Loucy (cell line): ENCODE data around the gene RAP1GDS1.
"Not testable (repeated sequence)": the region's sequence is repeated elsewhere in the genome, so short reads cannot be mapped to it uniquely, and the experiment has no call there.

ENCODE experiments used
- H2AFZ ChIP-seq: fragments of 200-600 bp; sonication (generic); 2 replicates; pipeline ENCODE4 v1.6.0; 2016; ENCODE audit warnings: antibody characterized with exemption, mild to moderate bottlenecking, low read length, moderate library complexity
- H3F3A ChIP-seq: fragments of 200-600 bp; 2 replicates; pipeline ENCODE4 v1.6.0; 2016; ENCODE audit warnings: antibody characterized with exemption, low read depth, mild to moderate bottlenecking
- H3K27me3 ChIP-seq: fragments of 200-600 bp; sonication (generic); 2 replicates; pipeline ENCODE4 v1.6.1; 2014; ENCODE audit warnings: low read length, mild to moderate bottlenecking; ENCODE audit not compliant: insufficient read depth, poor library complexity, severe bottlenecking
- H3K36me3 ChIP-seq: fragments of 200-600 bp; sonication (generic); 2 replicates; pipeline ENCODE4 v1.6.1; 2016; ENCODE audit warnings: low read length; ENCODE audit not compliant: insufficient read depth
- H3K4me1 ChIP-seq: fragments of 200-600 bp; sonication (generic); 2 replicates; pipeline ENCODE4 v1.5.1; 2014; ENCODE audit warnings: low read length, mild to moderate bottlenecking; ENCODE audit not compliant: insufficient read depth, poor library complexity, severe bottlenecking
- H3K4me2 ChIP-seq: fragments of 200-600 bp; sonication (generic); 2 replicates; pipeline ENCODE4 v1.6.0; 2014; ENCODE audit warnings: antibody characterized with exemption, low read length, low read depth, mild to moderate bottlenecking; ENCODE audit not compliant: poor library complexity, severe bottlenecking
- H3K4me3 ChIP-seq: fragments of 200-600 bp; sonication (generic); 2 replicates; pipeline ENCODE4 v1.5.1; 2014; ENCODE audit warnings: low read length, mild to moderate bottlenecking, mixed read lengths; ENCODE audit not compliant: poor library complexity, severe bottlenecking
- H3K79me2 ChIP-seq: fragments of 200-600 bp; sonication (generic); 2 replicates; pipeline ENCODE4 v1.6.1; 2014; ENCODE audit warnings: low read length; ENCODE audit not compliant: insufficient read depth
- H3K9ac ChIP-seq: fragments of 200-600 bp; sonication (generic); 2 replicates; pipeline ENCODE4 v1.6.0; 2014; ENCODE audit warnings: mild to moderate bottlenecking, low read depth, low read length, moderate library complexity; ENCODE audit not compliant: poor library complexity, severe bottlenecking
- H3K9me2 ChIP-seq: fragments of 200-600 bp; sonication (generic); replicated peaks from 2 replicates; pipeline ENCODE4 v1.6.1; 2016; ENCODE audit warnings: low read depth, low read length, mixed read lengths
- H3K9me3 ChIP-seq: fragments of 200-600 bp; sonication (generic); 2 replicates; pipeline ENCODE4 v1.6.1; 2014; ENCODE audit warnings: mild to moderate bottlenecking, antibody characterized with exemption, low read length, low read depth; ENCODE audit not compliant: insufficient read depth
- H4K20me1 ChIP-seq: fragments of 200-600 bp; sonication (generic); 2 replicates; pipeline ENCODE4 v1.6.0; 2014; ENCODE audit warnings: antibody characterized with exemption, low read length, mild to moderate bottlenecking; ENCODE audit not compliant: insufficient read depth, poor library complexity, severe bottlenecking
- CTCF ChIP-seq: fragments of 200-600 bp; sonication (generic); conservative IDR thresholded peaks from 2 replicates; pipeline ENCODE4 v1.5.1; 2014; ENCODE audit warnings: mild to moderate bottlenecking, antibody characterized with exemption, low read length
- EZH2phosphoT487 ChIP-seq: fragments of 200-600 bp; IDR thresholded peaks from 2 replicates; pipeline ENCODE4 v1.6.1; 2018; ENCODE audit warnings: antibody characterized with exemption, mild to moderate bottlenecking, moderate library complexity, borderline replicate concordance

Gene RAP1GDS1

GRCh38 chr4:98452091-98452490, 190.9 kb downstream of the RAP1GDS1 start:
- peaks cover 3% of the 10 kb centered on the region; the same call in 1 of the 2 replicates for H3F3A ChIP-seq
- no peak overlapping the region for H3K4me2 ChIP-seq
- no peak overlapping the region for H3K9ac ChIP-seq
- no peaks in the 10 kb centered on the region for H3K79me2 ChIP-seq
- no peaks in the 10 kb centered on the region for H3K9me2 ChIP-seq
- no peak overlapping the region for H3K4me3 ChIP-seq
- H3K27me3 ChIP-seq = no peaks in the 10 kb centered on the region
- H3K4me1 ChIP-seq = peaks cover 41% of the 10 kb centered on the region
- H3K36me3 ChIP-seq = no peaks in the 10 kb centered on the region
- no peaks in the 10 kb centered on the region for H4K20me1 ChIP-seq
- H2AFZ ChIP-seq = no peak overlapping the region
- TF ChIP-seq EZH2phosphoT487 (no peak), CTCF (no peak)
- peaks cover 6% of the 10 kb centered on the region; the same call in 1 of the 2 replicates for H3K9me3 ChIP-seq

DNA sequence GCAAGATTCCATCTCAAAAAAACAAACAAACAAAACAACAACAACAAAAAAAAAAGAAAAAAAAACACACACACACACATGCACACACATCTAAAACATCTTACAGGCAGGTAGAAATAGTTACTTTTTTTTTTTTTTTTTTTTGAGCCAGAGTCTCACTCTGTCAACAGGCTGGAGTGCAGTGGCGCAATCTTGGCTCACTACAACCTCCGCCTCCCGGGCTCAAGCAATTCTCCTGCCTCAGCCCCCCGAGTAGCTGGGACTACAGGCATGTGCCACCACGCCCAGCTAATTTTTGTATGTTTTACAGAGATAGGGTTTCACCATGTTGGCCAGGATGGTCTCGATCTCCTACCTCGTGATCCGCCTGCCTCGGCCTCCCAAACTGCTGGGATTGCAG, 196.2 kb downstream of the RAP1GDS1 start:
- H2AFZ ChIP-seq, H3K9ac ChIP-seq, H3K27me3 ChIP-seq, H3K4me3 ChIP-seq, H4K20me1 ChIP-seq, H3K36me3 ChIP-seq, H3K9me2 ChIP-seq, H3K4me2 ChIP-seq, H3K79me2 ChIP-seq, H3F3A ChIP-seq, H3K4me1 ChIP-seq: not testable (repeated sequence)
- peaks cover 16% of the 10 kb centered on the region; the same call in 1 of the 2 replicates for H3K9me3 ChIP-seq

- peaks cover 13% of the 10 kb centered on the region; the same call in 1 of the 2 replicates for H3K9me3 ChIP-seq
- H3K27me3 ChIP-seq, H3K79me2 ChIP-seq: not testable (repeated sequence)
Measured at GRCh38 chr4:98461121-98461865, 200.1 kb downstream of the RAP1GDS1 start.

DNA sequence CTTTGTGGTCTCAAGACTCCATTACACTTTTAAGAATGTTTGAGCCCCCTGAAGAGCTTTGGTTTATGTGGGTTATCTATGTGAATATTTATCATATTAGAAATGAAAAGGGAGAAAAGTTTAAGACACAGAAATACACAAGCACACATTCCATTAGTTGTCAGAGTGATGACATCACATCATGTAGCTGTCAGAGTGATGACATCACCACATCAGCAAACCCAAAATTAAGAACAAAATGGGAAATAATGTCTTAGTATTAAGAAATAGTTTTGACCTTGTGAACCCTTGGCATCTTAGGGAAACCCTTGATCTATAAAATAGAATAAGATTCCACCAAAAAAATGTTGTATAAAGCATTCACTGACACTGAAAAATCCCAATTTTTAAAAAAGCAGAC, 201.3 kb downstream of the RAP1GDS1 start:
- Histone ChIP-seq H3F3A (no peaks in the 10 kb centered on the region), H2AFZ (no peak overlapping the region), H3K4me1 (no peaks in the 10 kb centered on the region), H3K79me2 (no peaks in the 10 kb centered on the region), H3K4me2 (no peak overlapping the region), H3K9ac (no peak overlapping the region), H4K20me1 (no peaks in the 10 kb centered on the region), H3K27me3 (no peaks in the 10 kb centered on the region), H3K36me3 (no peaks in the 10 kb centered on the region), H3K4me3 (no peak overlapping the region), H3K9me2 (no peaks in the 10 kb centered on the region), H3K9me3 (peaks cover 13% of the 10 kb centered on the region; the same call in 1 of the 2 replicates)
- TF ChIP-seq CTCF = no peak
- TF ChIP-seq EZH2phosphoT487 = no peak

More at GRCh38 chr4:98461121-98461865, 200.1 kb downstream of the RAP1GDS1 start:
- not testable (repeated sequence) for H3K4me2 ChIP-seq, H3K4me1 ChIP-seq, H3K4me3 ChIP-seq, H2AFZ ChIP-seq, H4K20me1 ChIP-seq, H3K9ac ChIP-seq, H3K36me3 ChIP-seq, H3K9me2 ChIP-seq, H3F3A ChIP-seq
